Naive thymus-derived CD8-positive, alpha-beta T cell (primary cell): ENCODE results near the gene VAPA. TPM values are rescaled to one million over a fixed set of nuclear protein-coding genes. Genes with fewer than 3 reads are reported as not detected.

Experiments
- ATAC-seq, 2 donors: fragments of 150-1000 bp; cut with Tn5 transposase in 1 of 2; sonication (Bioruptor Pico), chemical (Tn5 transposase) in 1 of 2; 1 replicate in 1 of 2; 2 replicates in 1 of 2; pipeline ENCODE4 v1.10.0; 2021; ENCODE audit warnings: mild to moderate bottlenecking in 2 of 2, moderate library complexity in 2 of 2
- POLR2A ChIA-PET: fragments of 350-600 bp; sonication (Branson Sonifier 250); formaldehyde crosslinking; loops from one replicate; lab custom pipeline; 2021; ENCODE audit warnings: antibody characterized with exemption; lab: Charles Lee
- DNase-seq, 10 donors: peaks; one replicate each; pipeline versions ENCODE4 v3.0.0 to v3.0.0-alpha.2; 2020 to 2022
- H3K27ac Mint-ChIP-seq, 10 donors: one replicate each; pipeline ENCODE4 v1.8.0; 2020 to 2022; ENCODE audit warnings: mild to moderate bottlenecking in 10 of 10, mixed read lengths in 10 of 10, moderate library complexity in 4 of 10, inconsistent platforms in 1 of 10
- H3K27me3 Mint-ChIP-seq, 5 donors: one replicate each; pipeline ENCODE4 v1.8.0; 2021 to 2022; ENCODE audit warnings: mixed read lengths in 5 of 5
- H3K36me3 Mint-ChIP-seq, 3 donors: one replicate each; pipeline ENCODE4 v1.8.0; 2020 to 2022; ENCODE audit warnings: mixed read lengths in 3 of 3, mild to moderate bottlenecking in 2 of 3, inconsistent platforms in 1 of 3
- H3K4me1 Mint-ChIP-seq, 4 donors: one replicate each; pipeline ENCODE4 v1.8.0; 2021 to 2022; ENCODE audit warnings: mixed read lengths in 4 of 4
- H3K4me3 Mint-ChIP-seq, 10 donors: one replicate each; pipeline ENCODE4 v1.8.0; 2020 to 2022; ENCODE audit warnings: mild to moderate bottlenecking in 10 of 10, mixed read lengths in 10 of 10, moderate library complexity in 6 of 10, inconsistent platforms in 1 of 10
- H3K9me3 Mint-ChIP-seq, 9 donors: one replicate each; pipeline ENCODE4 v1.8.0; 2020 to 2022; ENCODE audit warnings: mixed read lengths in 9 of 9, mild to moderate bottlenecking in 3 of 9, inconsistent platforms in 1 of 9, moderate library complexity in 1 of 9
- polyA plus RNA-seq, 3 donors: library from polyadenylated mRNA; unstranded; fragments of 300-500 nt; fragmentation: Illumina TruSeq; gene quantifications; one replicate each; pipeline ENCODE4 v1.2.3, GENCODE V29; 2021
- total RNA-seq, 8 experiments: library from RNA in 2 of 8; stranded (reverse) in 2 of 8; gene quantifications; one replicate each; pipeline ENCODE4 v1.2.3 and lab custom pipeline; 2021 to 2026

The VAPA gene
- total and polyA plus RNA-seq, 5 experiments from 2014 or later = 119 to 214 (median 187) TPM

- Mint-ChIP-seq H3K27ac (peak overlapping the region in 4 of 10 donors; percentile 34 to 79 (median 51)), H3K4me1 (peaks cover 1 to 12% (median 7%) of the 10 kb centered on the region in 4 donors), H3K4me3 (no peak overlapping the region), H3K27me3 (no peaks in the 10 kb centered on the region), H3K9me3 (no peaks in the 10 kb centered on the region), H3K36me3 (peaks cover 5 to 83% (median 11%) of the 10 kb centered on the region in 3 donors)
- ATAC-seq (peak; percentile 69), DNase-seq (peak in 3 of 10 donors; percentile 6 to 21 (median 20))
- POLR2A ChIA-PET = interaction anchor here (0.5 to 1.1 kb wide), 4 partner anchors 9 to 1332 kb away, joined by 3 to 4 read pairs (median 3); no protein-coding TSS in a partner anchor
Observed at GRCh38 chr18:9951022-9951859, 37.4 kb downstream of the VAPA start.

GRCh38 chr18:9952633-9953416 is 39.0 kb downstream of the VAPA start:
- peaks cover 1 to 12% (median 7%) of the 10 kb centered on the region in 4 donors for H3K4me1 Mint-ChIP-seq
- no peaks in the 10 kb centered on the region for H3K9me3 Mint-ChIP-seq
- POLR2A ChIA-PET = no interaction called here
- H3K4me3 Mint-ChIP-seq = no peak overlapping the region
- ATAC-seq = no peak
- no peak for DNase-seq
- peaks cover 5 to 69% (median 9%) of the 10 kb centered on the region in 3 donors for H3K36me3 Mint-ChIP-seq
- peak overlapping the region in 1 of 10 donors; percentile 25 for H3K27ac Mint-ChIP-seq
- H3K27me3 Mint-ChIP-seq = no peaks in the 10 kb centered on the region

GRCh38 chr18:9958861-9959399 is 45.1 kb downstream of the VAPA start:
- H3K27me3 Mint-ChIP-seq = no peaks in the 10 kb centered on the region
- H3K27ac Mint-ChIP-seq = peak overlapping the region in 2 of 10 donors; percentile 10 to 26
- H3K4me3 Mint-ChIP-seq = no peak overlapping the region
- DNase-seq (no peak), ATAC-seq (no peak)
- no peaks in the 10 kb centered on the region for H3K9me3 Mint-ChIP-seq
- POLR2A ChIA-PET = no interaction called here
- H3K4me1 Mint-ChIP-seq = peaks cover 13 to 22% (median 14%) of the 10 kb centered on the region in 4 donors
- peaks cover 3 to 19% (median 3%) of the 10 kb centered on the region in 3 donors for H3K36me3 Mint-ChIP-seq

- no peak for ATAC-seq
- DNase-seq = no peak
- no peak overlapping the region for H3K4me3 Mint-ChIP-seq
- POLR2A ChIA-PET = interaction anchor here (0.7 kb wide), 1 partner anchor 8 kb away, joined by 4 read pairs; no protein-coding TSS in a partner anchor
- no peaks in the 10 kb centered on the region for H3K9me3 Mint-ChIP-seq
- H3K4me1 Mint-ChIP-seq = peaks cover 13 to 22% (median 14%) of the 10 kb centered on the region in 4 donors
- peaks cover 0 to 12% (median 0%) of the 10 kb centered on the region in 3 donors for H3K36me3 Mint-ChIP-seq
- peak overlapping the region in 2 of 10 donors; percentile 10 to 26 for H3K27ac Mint-ChIP-seq
- H3K27me3 Mint-ChIP-seq = no peaks in the 10 kb centered on the region
Observed at GRCh38 chr18:9959564-9959963, 45.7 kb downstream of the VAPA start.

DNA sequence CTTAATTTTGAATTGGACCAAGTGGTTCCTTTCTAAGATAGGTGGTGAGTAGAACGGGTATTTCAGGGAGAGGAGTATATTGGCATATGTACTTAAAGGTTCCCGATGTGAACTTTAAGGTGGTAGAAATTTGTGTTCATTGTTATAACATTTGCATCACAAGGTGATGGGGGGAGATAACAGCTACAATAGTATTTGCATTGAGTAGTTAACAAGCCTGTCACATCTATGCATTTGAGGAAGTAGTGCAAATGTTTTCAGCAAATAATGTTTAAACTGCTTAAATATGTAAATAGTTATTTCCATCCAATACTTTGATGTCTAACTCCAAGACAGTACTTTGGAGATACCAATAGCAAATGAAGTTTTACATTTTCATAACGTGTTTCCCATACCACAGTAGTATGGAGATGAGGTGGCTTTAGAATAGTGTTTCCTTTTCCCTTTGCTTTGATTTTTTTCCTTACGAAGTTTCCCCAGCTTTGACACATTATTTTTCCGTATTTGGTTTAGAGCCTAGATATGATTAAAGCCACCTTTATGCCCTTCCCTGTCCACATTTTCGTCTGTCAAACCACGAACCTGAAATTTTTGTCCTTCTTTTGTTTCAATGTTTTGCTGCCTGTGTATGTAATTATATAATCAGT is 46.6 kb downstream of the VAPA start:
- H3K36me3 Mint-ChIP-seq = peaks cover 0 to 7% (median 0%) of the 10 kb centered on the region in 3 donors
- DNase-seq = no peak
- H3K27ac Mint-ChIP-seq = peak overlapping the region in 5 of 10 donors; percentile 4 to 24 (median 13)
- H3K9me3 Mint-ChIP-seq = no peaks in the 10 kb centered on the region
- H3K27me3 Mint-ChIP-seq = no peaks in the 10 kb centered on the region
- H3K4me3 Mint-ChIP-seq = no peak overlapping the region
- H3K4me1 Mint-ChIP-seq = peaks cover 13 to 22% (median 14%) of the 10 kb centered on the region in 4 donors
- POLR2A ChIA-PET = interaction anchor here (0.6 to 0.7 kb wide), 2 partner anchors 9 to 10 kb away, joined by 3 to 4 read pairs; no protein-coding TSS in a partner anchor
- no peak for ATAC-seq

DNA sequence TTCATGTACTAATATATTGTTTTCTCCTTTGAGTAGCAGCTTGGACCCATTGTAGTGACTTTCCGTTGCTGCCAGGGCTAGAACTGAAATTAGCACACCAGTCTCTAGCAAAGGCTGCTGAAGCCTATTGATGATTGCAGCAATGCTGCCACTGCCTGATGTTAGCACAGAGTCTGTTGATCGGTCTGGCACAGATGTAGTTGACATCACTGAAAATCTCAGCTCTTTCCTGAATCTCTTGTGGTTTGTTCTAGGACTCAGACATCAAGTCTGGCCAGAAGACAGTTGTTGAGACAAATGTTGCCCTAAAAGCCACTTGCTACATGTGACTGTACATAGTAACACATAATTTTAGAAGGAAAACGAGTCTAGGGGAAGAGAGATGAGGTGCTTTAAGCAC is 47.2 kb downstream of the VAPA start:
- POLR2A ChIA-PET = interaction anchor here (0.6 kb wide), 1 partner anchor 10 kb away, joined by 3 read pairs; no protein-coding TSS in a partner anchor
- Mint-ChIP-seq H3K9me3 (no peaks in the 10 kb centered on the region), H3K27ac (peak overlapping the region in 3 of 10 donors; percentile 5 to 24 (median 11)), H3K4me3 (no peak overlapping the region), H3K36me3 (peaks cover 0 to 2% (median 0%) of the 10 kb centered on the region in 3 donors), H3K27me3 (no peaks in the 10 kb centered on the region), H3K4me1 (peaks cover 17 to 29% (median 19%) of the 10 kb centered on the region in 4 donors)
- ATAC-seq = peak; percentile 45 to 63
- peak in 2 of 10 donors; percentile 7 to 11 for DNase-seq

DNA sequence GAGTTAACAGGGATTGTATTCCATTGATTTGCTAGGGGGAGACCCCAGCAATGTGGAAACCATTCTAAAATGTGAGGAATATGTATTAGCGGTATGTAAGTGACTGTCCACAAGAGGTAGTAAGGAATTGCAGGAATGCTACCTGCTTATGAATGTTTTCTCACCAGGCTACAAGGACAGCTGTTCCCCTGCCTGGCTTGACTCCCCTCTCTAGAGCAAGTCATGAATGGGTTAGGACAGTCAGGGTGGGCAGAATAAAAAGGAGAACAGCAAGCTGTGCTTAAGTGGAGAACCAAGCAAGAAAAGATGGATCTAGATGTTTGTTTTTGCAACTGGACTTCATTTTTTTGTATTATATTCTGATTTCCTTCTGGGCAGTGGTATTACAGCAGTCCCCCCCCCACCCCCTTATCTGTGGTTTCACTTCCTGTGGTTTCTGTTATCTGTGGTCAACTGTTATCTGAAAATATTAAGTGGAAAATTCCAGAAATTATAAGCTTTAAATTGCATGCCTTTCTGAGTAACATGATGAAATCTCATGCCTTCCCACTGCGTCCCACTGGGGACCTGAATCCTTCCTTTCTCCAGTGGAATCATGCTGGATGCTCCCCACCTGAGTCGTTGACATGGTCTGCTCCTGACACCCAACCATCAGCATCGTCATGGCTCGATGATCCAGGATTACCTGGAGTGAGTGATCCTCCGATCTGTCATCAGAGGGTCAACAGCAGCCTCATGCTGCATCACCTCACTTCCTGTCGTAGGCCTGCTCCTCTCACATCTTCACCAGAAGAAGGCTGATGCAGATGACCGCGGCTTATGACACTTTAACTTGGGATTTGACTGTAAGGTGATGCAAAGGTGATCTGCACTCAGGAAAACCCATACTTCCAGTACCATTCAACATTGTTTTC is 52.2 kb downstream of the VAPA start:
- H3K36me3 Mint-ChIP-seq = peaks cover 0 to 3% (median 0%) of the 10 kb centered on the region in 3 donors
- H3K4me1 Mint-ChIP-seq = peaks cover 28 to 44% (median 39%) of the 10 kb centered on the region in 4 donors
- POLR2A ChIA-PET = interaction anchor here (0.6 kb wide), 1 partner anchor 356 kb away, joined by 5 read pairs; no protein-coding TSS in a partner anchor
- H3K9me3 Mint-ChIP-seq = no peaks in the 10 kb centered on the region
- H3K27me3 Mint-ChIP-seq = peaks cover 10 to 35% (median 25%) of the 10 kb centered on the region in 5 donors
- no peak for ATAC-seq
- no peak overlapping the region for H3K4me3 Mint-ChIP-seq
- no peak for DNase-seq
- peak overlapping the region in 2 of 10 donors; percentile 61 to 86 for H3K27ac Mint-ChIP-seq

- POLR2A ChIA-PET = no interaction called here
- Mint-ChIP-seq H3K4me3 (peak overlapping the region; percentile 31 to 72 (median 62)), H3K27ac (peak overlapping the region in 8 of 10 donors; percentile 9 to 73 (median 38)), H3K36me3 (peaks cover 0 to 3% (median 0%) of the 10 kb centered on the region in 3 donors), H3K27me3 (peaks cover 13 to 42% (median 28%) of the 10 kb centered on the region in 5 donors), H3K9me3 (no peaks in the 10 kb centered on the region), H3K4me1 (peaks cover 26 to 44% (median 34%) of the 10 kb centered on the region in 4 donors)
- DNase-seq = no peak
- no peak for ATAC-seq
Observed at GRCh38 chr18:9968081-9968848, 54.4 kb downstream of the VAPA start.

DNA sequence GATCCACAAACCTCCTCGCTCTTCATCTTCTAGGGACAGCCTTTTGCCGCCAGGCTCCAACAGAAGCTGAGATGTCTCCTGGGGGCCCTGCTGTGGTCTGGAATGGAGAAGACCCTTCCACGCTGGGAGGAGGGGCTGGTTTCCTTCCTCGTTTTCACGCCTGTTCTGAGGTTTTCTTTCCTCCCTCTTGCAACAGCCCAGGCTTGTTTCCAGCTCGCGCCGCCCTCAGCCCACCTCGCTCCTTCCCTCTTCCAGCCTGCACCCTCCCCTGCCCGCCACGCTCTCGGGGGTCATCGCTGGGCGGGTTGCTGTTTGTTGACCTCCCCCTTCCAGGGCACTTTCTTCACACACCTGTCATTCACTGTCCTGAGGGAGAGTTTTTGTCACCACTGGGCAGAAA is 55.4 kb downstream of the VAPA start:
- POLR2A ChIA-PET = no interaction called here
- Mint-ChIP-seq H3K9me3 (no peaks in the 10 kb centered on the region), H3K27ac (peak overlapping the region in 2 of 10 donors; percentile 64 to 75), H3K4me1 (peaks cover 26 to 44% (median 34%) of the 10 kb centered on the region in 4 donors), H3K27me3 (peaks cover 13 to 42% (median 28%) of the 10 kb centered on the region in 5 donors), H3K4me3 (peak overlapping the region in 7 of 10 donors; percentile 10 to 72 (median 52)), H3K36me3 (peaks cover 0 to 3% (median 0%) of the 10 kb centered on the region in 3 donors)
- no peak for ATAC-seq
- no peak for DNase-seq

GRCh38 chr18:9971313-9971920 is 57.6 kb downstream of the VAPA start:
- POLR2A ChIA-PET = no interaction called here
- peaks cover 0 to 10% (median 4%) of the 10 kb centered on the region in 9 donors for H3K9me3 Mint-ChIP-seq

More at GRCh38 chr18:9971313-9971920, 57.6 kb downstream of the VAPA start:
- Mint-ChIP-seq H3K27me3 (peaks cover 13 to 42% (median 28%) of the 10 kb centered on the region in 5 donors), H3K27ac (no peak overlapping the region), H3K4me1 (peaks cover 19 to 33% (median 25%) of the 10 kb centered on the region in 4 donors), H3K36me3 (peaks cover 0 to 8% (median 3%) of the 10 kb centered on the region in 3 donors), H3K4me3 (no peak overlapping the region)
- DNase-seq = peak; percentile 43 to 82 (median 68)
- ATAC-seq = peak; percentile 66 to 72
